ENCODE measurements around the gene MCRIP1. TPM values are rescaled to one million over a fixed set of nuclear protein-coding genes. Genes with fewer than 3 reads are reported as not detected.

The MCRIP1 gene
- polyA plus RNA-seq, 3 donors, result 60.4 to 76.8 (median 65.9) TPM

DNA sequence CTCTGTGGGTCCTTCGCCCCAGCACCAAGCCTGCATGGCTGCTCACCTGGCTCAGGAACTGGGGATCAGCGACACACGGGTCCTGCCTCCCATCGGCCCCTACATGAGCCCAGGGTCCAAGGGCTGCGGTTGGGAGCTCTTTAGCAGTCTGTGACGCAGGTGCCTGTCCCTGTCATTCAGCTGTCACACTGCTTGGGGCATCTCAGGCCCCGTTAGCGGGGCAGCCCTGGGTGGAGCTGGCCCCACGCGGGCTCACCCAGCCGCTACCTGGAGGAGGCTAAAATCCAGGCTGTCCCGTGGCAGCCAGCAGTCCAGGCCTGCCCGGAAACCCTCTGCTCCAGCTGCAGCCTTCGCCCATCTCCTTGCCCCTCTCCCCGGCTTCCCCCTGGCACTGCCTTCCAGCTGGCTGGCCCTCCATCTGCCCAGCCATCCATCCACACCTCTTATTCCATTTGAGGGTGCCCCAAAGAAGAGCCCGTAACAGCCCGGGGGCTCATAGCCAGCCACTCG lies 25.8 kb downstream of the MCRIP1 start:
- no peak for DNase-seq (ENCODE audit: low read depth in 3 of 3, low spot score in 2 of 3)

GRCh38 chr17:81806461-81807209 lies 26.5 kb downstream of the MCRIP1 start:
- no peak for DNase-seq (ENCODE audit: low read depth in 3 of 3, low spot score in 2 of 3)

DNA sequence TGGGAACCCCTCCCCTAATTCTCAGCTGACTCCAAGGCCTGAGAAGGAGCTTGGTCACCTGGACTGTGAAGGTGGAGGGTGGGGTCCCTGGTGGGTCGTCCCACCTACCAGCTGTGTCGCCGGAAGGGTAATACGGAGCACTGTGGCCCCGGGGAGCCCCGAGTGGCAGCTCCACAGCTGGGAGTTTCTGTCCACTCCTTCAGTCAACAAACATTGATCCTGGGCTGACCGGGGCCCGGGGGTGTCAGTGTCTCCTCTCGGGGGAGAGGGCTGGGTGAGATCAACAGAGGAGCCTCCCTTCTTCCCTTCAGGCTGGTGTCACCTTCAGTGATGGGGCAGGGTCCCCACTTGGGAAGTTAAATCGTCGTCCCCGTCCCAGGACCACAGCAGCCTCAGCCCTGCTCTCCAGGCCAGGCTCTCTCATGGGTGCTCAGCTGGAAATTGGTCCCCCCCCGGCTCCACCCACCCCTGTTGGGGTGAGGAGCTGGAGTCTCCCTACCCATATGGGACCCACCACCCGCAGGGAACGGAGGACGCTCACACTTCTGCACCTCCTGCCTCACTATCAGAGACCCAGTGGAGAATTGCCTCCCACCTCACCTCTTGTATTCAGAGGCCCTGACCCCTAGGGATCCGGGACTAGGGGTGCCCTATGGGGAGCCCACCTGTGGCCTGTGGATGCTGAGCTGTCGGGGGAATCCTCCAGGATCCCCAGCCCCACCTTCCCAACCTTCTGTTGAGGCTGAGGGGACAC lies 27.2 kb downstream of the MCRIP1 start:
- no peak for DNase-seq (ENCODE audit: low read depth in 3 of 3, low spot score in 2 of 3)

DNA sequence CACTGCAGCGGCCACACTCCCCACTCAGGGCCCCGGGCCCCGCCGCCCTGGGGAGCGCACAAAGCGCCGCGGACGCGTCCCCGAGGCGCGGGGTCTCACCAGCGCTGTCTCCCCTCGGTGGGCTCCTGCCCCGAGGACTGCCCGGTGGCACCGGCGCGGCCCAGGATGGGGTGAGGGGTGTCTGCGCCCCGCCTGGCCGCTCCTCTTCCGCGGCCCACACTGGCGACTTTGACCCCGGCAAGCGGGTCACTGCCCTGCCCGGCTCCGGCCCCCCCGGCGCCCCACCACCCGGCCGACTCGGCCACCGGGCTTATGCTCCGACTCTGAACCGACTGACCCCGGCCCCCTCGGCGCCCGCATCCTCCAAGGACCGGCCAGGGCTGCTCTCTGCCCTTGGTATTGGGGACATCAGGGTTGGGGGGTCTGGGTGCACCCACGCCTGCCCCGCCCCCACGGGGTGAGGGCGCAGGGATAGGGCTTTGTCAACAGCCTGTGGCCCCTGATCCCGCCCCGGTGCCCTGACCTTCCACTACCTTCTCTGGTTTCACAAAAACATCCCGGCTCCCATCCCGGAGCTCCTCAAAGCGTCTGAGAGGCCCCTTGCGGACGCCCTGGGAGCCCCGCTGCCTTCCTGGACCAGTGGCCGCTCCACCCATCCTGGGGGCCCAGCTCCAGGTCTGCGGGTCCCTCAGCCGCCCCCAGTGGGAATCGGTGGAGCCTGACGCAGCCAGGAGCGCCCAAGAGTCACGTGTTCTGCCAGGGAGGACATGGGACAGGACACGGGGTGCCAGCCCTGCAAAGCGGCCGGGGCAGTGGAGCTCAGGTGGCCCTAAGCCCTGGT lies 28.3 kb downstream of the MCRIP1 start:
- DNase-seq (ENCODE audit: low read depth in 3 of 3, low spot score in 2 of 3), result no peak

GRCh38 chr17:81803728-81804558 lies 29.1 kb downstream of the MCRIP1 start, which contains the start of gene GCGR:
Gene GCGR (plus strand): TSS chr17:81804150. CDS start chr17:81809019, 4,869 bp downstream.
- DNase-seq (ENCODE audit: low read depth in 3 of 3, low spot score in 2 of 3), result no peak

- no peak for DNase-seq (ENCODE audit: low read depth in 3 of 3, low spot score in 2 of 3)
These were observed 30.0 kb downstream of the MCRIP1 start for GRCh38 chr17:81802856-81803643.

GRCh38 chr17:81802048-81802758 lies 30.9 kb downstream of the MCRIP1 start:
- no peak for DNase-seq (ENCODE audit: low read depth in 3 of 3, low spot score in 2 of 3)

- DNase-seq (ENCODE audit: low read depth in 3 of 3, low spot score in 2 of 3), result no peak
These were observed 31.8 kb downstream of the MCRIP1 start for GRCh38 chr17:81801327-81801726.

DNA sequence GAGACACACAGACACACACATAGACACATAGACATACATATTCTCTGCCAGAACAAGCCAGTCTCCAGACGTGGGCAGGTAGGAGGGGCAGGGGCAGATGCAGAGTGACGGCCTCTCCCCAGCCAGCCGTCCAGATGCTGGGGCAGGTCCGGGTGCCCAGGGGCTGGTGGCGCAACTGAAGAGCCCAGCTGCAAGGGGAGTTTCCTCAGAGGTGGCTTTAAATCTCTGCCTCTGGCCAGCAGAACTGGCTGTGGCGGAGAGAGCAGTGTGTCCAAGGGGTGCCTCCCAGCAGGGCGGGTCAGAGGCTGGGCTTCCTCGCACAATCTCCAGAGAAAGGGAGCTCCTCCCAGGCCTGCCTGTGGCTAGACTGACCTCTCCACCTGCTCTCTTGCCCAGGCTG lies 38.6 kb downstream of the MCRIP1 start:
- no peak for DNase-seq (ENCODE audit: low read depth in 3 of 3, low spot score in 2 of 3)

GRCh38 chr17:81794074-81794476 lies 39.0 kb downstream of the MCRIP1 start:
- DNase-seq (ENCODE audit: low read depth in 3 of 3, low spot score in 2 of 3), result no peak

- no peak for DNase-seq (ENCODE audit: low read depth in 3 of 3, low spot score in 2 of 3)
These were observed 40.1 kb downstream of the MCRIP1 start for GRCh38 chr17:81792675-81793615.

Other genes with a start within 250 kb of the MCRIP1 start
- 10 to 100 TPM; 51.7 to 55.7 (median 52.5) TPM for gene NPLOC4, start 196.2 kb downstream of the MCRIP1 start, polyA plus RNA-seq (ENCODE audit: insufficient read length in 3 of 3)
- 1 to 10 TPM; 2.3 to 4.5 (median 2.3) TPM for gene TSPAN10, start 196.1 kb downstream of the MCRIP1 start, polyA plus RNA-seq (ENCODE audit: insufficient read length in 3 of 3)
- gene PDE6G, start 176.7 kb downstream of the MCRIP1 start, polyA plus RNA-seq (ENCODE audit: insufficient read length in 3 of 3), result 10 to 100 TPM; 11.6 to 14.9 (median 12.7) TPM
- 10 to 100 TPM; 13.3 to 16.2 (median 14.9) TPM for gene OXLD1, start 166.7 kb downstream of the MCRIP1 start, polyA plus RNA-seq (ENCODE audit: insufficient read length in 3 of 3)
- gene CCDC137, start 166.6 kb downstream of the MCRIP1 start, polyA plus RNA-seq (ENCODE audit: insufficient read length in 3 of 3), result 10 to 100 TPM; 11.4 to 12.3 (median 11.4) TPM
- 10 to 100 TPM; 38.8 to 50.9 (median 44.0) TPM for gene ARL16, start 149.5 kb downstream of the MCRIP1 start, polyA plus RNA-seq (ENCODE audit: insufficient read length in 3 of 3)
- gene HGS, start 149.3 kb downstream of the MCRIP1 start, polyA plus RNA-seq (ENCODE audit: insufficient read length in 3 of 3), result 10 to 100 TPM; 83.0 to 88.6 (median 86.7) TPM
- gene MRPL12, start 129.9 kb downstream of the MCRIP1 start, polyA plus RNA-seq (ENCODE audit: insufficient read length in 3 of 3), result 10 to 100 TPM; 38.3 to 44.0 (median 43.9) TPM
- 10 to 100 TPM; 10.7 to 13.9 (median 11.3) TPM for gene SLC25A10, start 121.0 kb downstream of the MCRIP1 start, polyA plus RNA-seq (ENCODE audit: insufficient read length in 3 of 3)
- 1 to 10 TPM; 5.7 to 8.3 (median 7.6) TPM for gene GCGR, start 29.1 kb downstream of the MCRIP1 start, polyA plus RNA-seq (ENCODE audit: insufficient read length in 3 of 3)
- gene PPP1R27, start 1.8 kb upstream of the MCRIP1 start, polyA plus RNA-seq (ENCODE audit: insufficient read length in 3 of 3), result under 1 TPM in 2 of 3 donors, not detected in 1; 0.17 to 0.26 TPM
- 100 to 1,000 TPM; 445 to 458 (median 450) TPM for gene P4HB, start 27.2 kb upstream of the MCRIP1 start, polyA plus RNA-seq (ENCODE audit: insufficient read length in 3 of 3)
- 100 to 1,000 TPM; 132 to 153 (median 145) TPM for gene ARHGDIA, start 38.0 kb upstream of the MCRIP1 start, polyA plus RNA-seq (ENCODE audit: insufficient read length in 3 of 3)
- gene ALYREF, start 58.3 kb upstream of the MCRIP1 start, polyA plus RNA-seq (ENCODE audit: insufficient read length in 3 of 3), result 10 to 100 TPM; 67.4 to 69.3 (median 68.9) TPM
- 10 to 100 TPM; 58.0 to 86.9 (median 77.8) TPM for gene ANAPC11, start 58.4 kb upstream of the MCRIP1 start, polyA plus RNA-seq (ENCODE audit: insufficient read length in 3 of 3)
- 1 to 10 TPM in 2 of 3 donors, under 1 TPM in 1; 0.96 to 1.4 (median 1.1) TPM for gene NPB, start 68.9 kb upstream of the MCRIP1 start, polyA plus RNA-seq (ENCODE audit: insufficient read length in 3 of 3)
- 10 to 100 TPM; 45.8 to 49.9 (median 47.7) TPM for gene PCYT2, start 78.1 kb upstream of the MCRIP1 start, polyA plus RNA-seq (ENCODE audit: insufficient read length in 3 of 3)
- 10 to 100 TPM in 1 of 3 donors, 1 to 10 TPM in 2; 8.6 to 10.3 (median 10.0) TPM for gene SIRT7, start 84.9 kb upstream of the MCRIP1 start, polyA plus RNA-seq (ENCODE audit: insufficient read length in 3 of 3)
- 10 to 100 TPM; 10.4 to 12.3 (median 11.9) TPM for gene MAFG, start 94.4 kb upstream of the MCRIP1 start, polyA plus RNA-seq (ENCODE audit: insufficient read length in 3 of 3)
- gene PYCR1, start 104.0 kb upstream of the MCRIP1 start, polyA plus RNA-seq (ENCODE audit: insufficient read length in 3 of 3), result 10 to 100 TPM; 21.5 to 24.1 (median 23.1) TPM
- gene MYADML2, start 113.9 kb upstream of the MCRIP1 start, polyA plus RNA-seq (ENCODE audit: insufficient read length in 3 of 3), result under 1 TPM in 2 of 3 donors, not detected in 1; 0.07 to 0.08 TPM
- 1 to 10 TPM; 1.3 to 2.1 (median 2.0) TPM for gene NOTUM, start 127.9 kb upstream of the MCRIP1 start, polyA plus RNA-seq (ENCODE audit: insufficient read length in 3 of 3)
- gene ASPSCR1, start 144.3 kb upstream of the MCRIP1 start, polyA plus RNA-seq (ENCODE audit: insufficient read length in 3 of 3), result 10 to 100 TPM; 19.1 to 23.3 (median 19.8) TPM
- 10 to 100 TPM; 36.0 to 39.1 (median 38.3) TPM for gene CENPX, start 189.6 kb upstream of the MCRIP1 start, polyA plus RNA-seq (ENCODE audit: insufficient read length in 3 of 3)
- gene LRRC45, start 190.0 kb upstream of the MCRIP1 start, polyA plus RNA-seq (ENCODE audit: insufficient read length in 3 of 3), result 10 to 100 TPM; 11.0 to 12.9 (median 11.9) TPM
- gene RAC3, start 198.4 kb upstream of the MCRIP1 start, polyA plus RNA-seq (ENCODE audit: insufficient read length in 3 of 3), result 1 to 10 TPM; 8.2 to 9.3 (median 8.2) TPM
- gene DCXR, start 204.4 kb upstream of the MCRIP1 start, polyA plus RNA-seq (ENCODE audit: insufficient read length in 3 of 3), result 10 to 100 TPM; 79.3 to 90.0 (median 89.4) TPM
- 10 to 100 TPM; 34.4 to 35.7 (median 34.4) TPM for gene RFNG, start 218.5 kb upstream of the MCRIP1 start, polyA plus RNA-seq (ENCODE audit: insufficient read length in 3 of 3)
- 100 to 1,000 TPM in 2 of 3 donors, 10 to 100 TPM in 1; 96.7 to 104 (median 103) TPM for gene GPS1, start 218.6 kb upstream of the MCRIP1 start, polyA plus RNA-seq (ENCODE audit: insufficient read length in 3 of 3)
- gene DUS1L, start 232.5 kb upstream of the MCRIP1 start, polyA plus RNA-seq (ENCODE audit: insufficient read length in 3 of 3), result 10 to 100 TPM; 61.6 to 70.0 (median 67.7) TPM

Data from right renal cortex interstitium (tissue), 3 donors.